OCI-LY3 (cell line): ENCODE measurements around the gene IDNK.

Experiments
- H2AFZ ChIP-seq: fragments of 200-600, 300-600 bp; shearing (Covaris generic); 2 replicates; pipeline ENCODE4 v1.6.0; 2014; ENCODE audit warnings: antibody characterized with exemption, low read depth, low read length
- H3K27ac ChIP-seq: fragments of 200-600, 300-600 bp; sonication (generic); 2 replicates; pipeline ENCODE4 v1.5.1; 2014; ENCODE audit warnings: mild to moderate bottlenecking, low read length, moderate library complexity, mixed read lengths
- H3K27me3 ChIP-seq: fragments of 200-600, 300-600 bp; sonication (generic); 2 replicates; pipeline ENCODE4 v1.6.1; 2014; ENCODE audit warnings: low read depth, low read length, mixed read lengths
- H3K36me3 ChIP-seq: fragments of 200-600, 300-600 bp; sonication (generic); replicated peaks from 2 replicates; pipeline ENCODE3; 2014; ENCODE audit warnings: low read depth, low read length, mixed read lengths
- H3K4me1 ChIP-seq: fragments of 300-600, 200-600 bp; sonication (generic); 2 replicates; pipeline ENCODE4 v1.6.1; 2014; ENCODE audit warnings: low read length, mixed read lengths
- H3K4me2 ChIP-seq: fragments of 200-600, 300-600 bp; sonication (generic); 2 replicates; pipeline ENCODE4 v1.6.1; 2014; ENCODE audit warnings: low read length, mixed read lengths
- H3K4me3 ChIP-seq: fragments of 300-600, 200-600 bp; sonication (generic); 2 replicates; pipeline ENCODE4 v1.5.1; 2014; ENCODE audit warnings: antibody characterized with exemption, mild to moderate bottlenecking, low read length, moderate library complexity
- H3K79me2 ChIP-seq: fragments of 300-600, 200-600 bp; shearing (Covaris generic); 2 replicates; pipeline ENCODE4 v1.6.1; 2014; ENCODE audit warnings: mild to moderate bottlenecking, low read length, mixed read lengths
- H3K9ac ChIP-seq: fragments of 300-600, 200-600 bp; shearing (Covaris generic); 2 replicates; pipeline ENCODE4 v1.6.0; 2014; ENCODE audit warnings: mild to moderate bottlenecking, low read length, moderate library complexity
- H3K9me3 ChIP-seq: fragments of 200-600, 300-600 bp; shearing (Covaris generic); 2 replicates; pipeline ENCODE4 v1.6.1; 2014; ENCODE audit warnings: low read length, mixed read lengths; ENCODE audit not compliant: insufficient read depth
- H4K20me1 ChIP-seq: fragments of 200-600, 300-600 bp; sonication (generic); 2 replicates; pipeline ENCODE4 v1.6.1; 2016; ENCODE audit warnings: low read length, mixed read lengths; ENCODE audit not compliant: insufficient read depth
- EZH2phosphoT487 ChIP-seq: fragments of 200-600 bp; shearing (Covaris generic); IDR thresholded peaks from 2 replicates; pipeline ENCODE4 v1.6.1; 2018; ENCODE audit warnings: antibody characterized with exemption, mixed run types, low read depth
- TF ChIP-seq, protein P1 (sequence below): fragments of 200-600, 300-600 bp; sonication (generic); IDR thresholded peaks from 2 replicates; pipeline ENCODE4 v1.5.1; 2014; ENCODE audit warnings: antibody characterized with exemption, low read length, low read depth

Gene IDNK

DNA sequence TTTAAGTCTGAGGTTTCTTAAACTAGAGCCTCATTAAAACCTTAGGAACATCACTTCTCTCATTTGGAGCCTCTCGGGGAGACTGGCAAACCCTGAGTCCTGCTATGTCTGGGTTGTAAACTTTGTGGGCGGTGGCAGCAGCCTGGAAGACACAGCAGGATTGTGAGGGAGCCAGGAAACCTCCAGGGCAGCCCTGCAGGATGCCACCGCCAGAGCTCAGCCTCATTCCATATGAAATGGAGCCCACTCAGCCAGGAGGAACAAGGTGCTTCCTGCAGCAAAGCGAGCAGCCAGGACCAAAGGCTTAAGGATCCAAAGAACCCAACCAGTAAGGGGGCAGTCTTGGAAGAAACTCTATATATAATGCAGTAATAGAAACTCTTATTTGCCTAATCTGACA, 37.9 kb upstream of the IDNK start:
- H3K4me1 ChIP-seq = no peaks in the 10 kb centered on the region
- no peak for TF ChIP-seq EZH2phosphoT487
- TF ChIP-seq, protein P1, sequence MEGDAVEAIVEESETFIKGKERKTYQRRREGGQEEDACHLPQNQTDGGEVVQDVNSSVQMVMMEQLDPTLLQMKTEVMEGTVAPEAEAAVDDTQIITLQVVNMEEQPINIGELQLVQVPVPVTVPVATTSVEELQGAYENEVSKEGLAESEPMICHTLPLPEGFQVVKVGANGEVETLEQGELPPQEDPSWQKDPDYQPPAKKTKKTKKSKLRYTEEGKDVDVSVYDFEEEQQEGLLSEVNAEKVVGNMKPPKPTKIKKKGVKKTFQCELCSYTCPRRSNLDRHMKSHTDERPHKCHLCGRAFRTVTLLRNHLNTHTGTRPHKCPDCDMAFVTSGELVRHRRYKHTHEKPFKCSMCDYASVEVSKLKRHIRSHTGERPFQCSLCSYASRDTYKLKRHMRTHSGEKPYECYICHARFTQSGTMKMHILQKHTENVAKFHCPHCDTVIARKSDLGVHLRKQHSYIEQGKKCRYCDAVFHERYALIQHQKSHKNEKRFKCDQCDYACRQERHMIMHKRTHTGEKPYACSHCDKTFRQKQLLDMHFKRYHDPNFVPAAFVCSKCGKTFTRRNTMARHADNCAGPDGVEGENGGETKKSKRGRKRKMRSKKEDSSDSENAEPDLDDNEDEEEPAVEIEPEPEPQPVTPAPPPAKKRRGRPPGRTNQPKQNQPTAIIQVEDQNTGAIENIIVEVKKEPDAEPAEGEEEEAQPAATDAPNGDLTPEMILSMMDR = no peak
- H3K27me3 ChIP-seq = no peaks in the 10 kb centered on the region
- H3K9ac ChIP-seq = no peak overlapping the region
- no peaks in the 10 kb centered on the region for H3K9me3 ChIP-seq
- no peak overlapping the region for H3K4me3 ChIP-seq
- no peak overlapping the region for H2AFZ ChIP-seq
- no peaks in the 10 kb centered on the region for H3K79me2 ChIP-seq
- H3K4me2 ChIP-seq = no peak overlapping the region
- no peaks in the 10 kb centered on the region for H4K20me1 ChIP-seq
- no peak overlapping the region for H3K27ac ChIP-seq
- H3K36me3 ChIP-seq = no peaks in the 10 kb centered on the region

DNA sequence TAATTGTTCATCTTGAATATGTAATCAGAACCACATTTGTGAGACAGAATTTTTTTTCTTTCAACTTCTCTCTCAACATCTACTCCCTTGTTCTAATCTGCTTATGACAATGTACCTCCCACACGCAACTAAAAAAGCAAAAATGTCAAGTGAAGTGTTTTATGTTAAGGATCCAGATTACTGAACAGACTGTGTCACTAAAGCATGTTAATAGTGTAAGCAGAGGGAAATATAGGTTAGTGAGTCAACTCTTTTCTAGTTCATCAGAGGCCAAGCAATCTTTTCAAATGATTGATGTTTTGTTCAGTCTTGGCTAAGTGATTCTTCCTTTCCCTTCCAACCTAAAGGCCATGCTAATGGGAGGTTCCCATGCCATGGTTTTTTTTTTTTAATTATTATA, 34.7 kb upstream of the IDNK start:
- no peaks in the 10 kb centered on the region for H4K20me1 ChIP-seq
- no peak overlapping the region for H2AFZ ChIP-seq
- no peak overlapping the region for H3K4me2 ChIP-seq
- no peaks in the 10 kb centered on the region for H3K36me3 ChIP-seq
- no peak overlapping the region for H3K4me3 ChIP-seq
- no peak overlapping the region for H3K27ac ChIP-seq
- H3K27me3 ChIP-seq = no peaks in the 10 kb centered on the region
- H3K4me1 ChIP-seq = no peaks in the 10 kb centered on the region
- H3K9me3 ChIP-seq = no peaks in the 10 kb centered on the region
- TF ChIP-seq EZH2phosphoT487 = no peak
- TF ChIP-seq, protein P1 = no peak
- no peak overlapping the region for H3K9ac ChIP-seq
- no peaks in the 10 kb centered on the region for H3K79me2 ChIP-seq

DNA sequence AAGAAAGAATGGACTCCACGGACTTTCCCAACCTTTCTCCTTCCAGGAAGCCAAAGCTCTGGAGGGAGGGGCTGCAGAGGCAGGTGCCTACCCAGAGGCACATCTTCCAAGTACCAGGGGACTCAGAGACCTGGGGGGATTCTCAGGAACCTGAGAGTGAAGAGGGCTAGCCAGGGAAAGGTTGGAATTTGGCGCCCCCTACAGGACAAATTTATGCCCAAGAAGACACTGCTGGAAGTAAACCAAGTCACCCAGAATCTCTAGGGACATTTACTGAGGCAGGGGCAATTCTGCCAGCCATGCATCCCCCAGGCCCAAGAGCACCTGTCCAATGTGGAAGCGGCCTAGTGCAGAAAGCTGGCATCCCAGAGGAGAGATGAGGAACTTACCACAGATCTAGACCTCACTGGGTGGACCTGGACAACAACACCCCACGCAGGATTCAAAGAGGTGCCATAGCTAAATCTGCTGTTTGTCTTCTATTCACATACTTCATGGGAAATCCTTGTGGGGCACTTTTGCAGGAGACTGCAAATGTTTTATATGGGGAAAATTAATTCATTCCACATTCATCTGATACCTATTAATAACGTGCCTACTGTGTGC, 25.9 kb upstream of the IDNK start:
- Histone ChIP-seq H3K9ac (no peak overlapping the region), H3K79me2 (no peaks in the 10 kb centered on the region)
- no peak for TF ChIP-seq EZH2phosphoT487
- TF ChIP-seq, protein P1 = peak; percentile 90

DNA sequence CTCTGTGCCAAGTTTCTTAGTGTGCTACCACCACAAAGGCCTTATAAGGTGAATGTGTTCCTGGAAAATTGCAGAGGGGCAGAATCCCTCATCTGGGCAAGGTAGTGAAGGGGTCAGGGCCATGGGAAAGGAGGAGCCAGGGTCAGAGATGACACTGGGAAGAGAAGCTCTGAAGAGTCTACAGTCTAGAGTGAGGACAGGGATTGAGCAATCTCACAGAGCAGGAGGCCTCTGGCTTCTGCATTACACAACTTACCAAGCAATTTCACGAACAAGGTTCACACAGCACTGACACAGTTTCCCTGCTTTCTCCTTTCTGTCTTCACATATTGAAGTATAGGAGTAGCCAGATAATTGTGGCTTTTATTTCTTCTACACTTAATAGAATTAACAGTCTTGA, 24.5 kb upstream of the IDNK start:
- Histone ChIP-seq H4K20me1 (no peaks in the 10 kb centered on the region), H3K27ac (no peak overlapping the region), H3K9me3 (no peaks in the 10 kb centered on the region), H3K36me3 (no peaks in the 10 kb centered on the region), H3K4me3 (no peak overlapping the region), H3K27me3 (no peaks in the 10 kb centered on the region), H3K9ac (no peak overlapping the region), H3K4me1 (no peaks in the 10 kb centered on the region), H3K4me2 (no peak overlapping the region), H2AFZ (no peak overlapping the region), H3K79me2 (no peaks in the 10 kb centered on the region)
- no peak for TF ChIP-seq EZH2phosphoT487
- TF ChIP-seq, protein P1 = no peak

More for the DNA sequence above, 25.9 kb upstream of the IDNK start:
- Histone ChIP-seq H3K9me3 (no peaks in the 10 kb centered on the region), H3K27me3 (no peaks in the 10 kb centered on the region), H4K20me1 (no peaks in the 10 kb centered on the region), H3K27ac (no peak overlapping the region), H3K4me1 (no peaks in the 10 kb centered on the region), H2AFZ (no peak overlapping the region), H3K4me2 (no peak overlapping the region), H3K4me3 (no peak overlapping the region), H3K36me3 (no peaks in the 10 kb centered on the region)
